SK-N-MC (cell line): Measurements from ENCODE around the gene GTF3C2.

Experiments
- DNase-seq: peaks from one replicate; pipeline ENCODE4 v3.0.0-alpha.2; 2011; ENCODE audit warnings: low read depth, low spot score
- H3K27ac ChIP-seq: fragments of 200-600 bp; sonication (generic); 2 replicates; pipeline ENCODE4 v1.5.1; 2016; ENCODE audit warnings: mixed run types
- H3K36me3 ChIP-seq: fragments of 200-600 bp; sonication (generic); 2 replicates; pipeline ENCODE4 v1.6.1; 2017; ENCODE audit warnings: antibody characterized with exemption, low read length, mixed read lengths; ENCODE audit not compliant: insufficient read depth
- H3K4me3 ChIP-seq: fragments of 200-600 bp; sonication (generic); 2 replicates; pipeline ENCODE4 v1.5.1; 2016
- H3K9ac ChIP-seq: fragments of 200-600 bp; sonication (generic); 2 replicates; pipeline ENCODE4 v1.8.0; 2017; ENCODE audit warnings: mixed run types, mixed read lengths; ENCODE audit not compliant: insufficient read length
- H3K9me3 ChIP-seq: fragments of 200-600 bp; sonication (generic); 2 replicates; pipeline ENCODE4 v1.6.1; 2017; ENCODE audit warnings: low read depth, mild to moderate bottlenecking, antibody characterized with exemption, low read length, moderate library complexity, mixed read lengths
- EZH2 ChIP-seq: fragments of 200-600 bp; sonication (generic); IDR thresholded peaks from one replicate; pipeline ENCODE4 v1.6.1; 2017; ENCODE audit warnings: antibody characterized with exemption
- FOXP2 ChIP-seq: optimal IDR thresholded peaks from 2 replicates; pipeline ENCODE3; 2011; ENCODE audit warnings: mild to moderate bottlenecking, moderate library complexity; ENCODE audit not compliant: insufficient read depth; ENCODE audit errors: extremely low read length, control extremely low read depth
- POLR2AphosphoS5 ChIP-seq: IDR thresholded peaks from 2 replicates; pipeline ENCODE4 v1.6.1; 2012; ENCODE audit warnings: mild to moderate bottlenecking, low read depth, low read length, borderline replicate concordance

The GTF3C2 gene

GRCh38 chr2:27298391-27299080 lies 58.0 kb downstream of the GTF3C2 start:
- Histone ChIP-seq H3K36me3 (no peaks in the 10 kb centered on the region), H3K27ac (no peak overlapping the region), H3K9me3 (no peaks in the 10 kb centered on the region), H3K4me3 (no peak overlapping the region), H3K9ac (no peak overlapping the region)
- DNase-seq = no peak
- TF ChIP-seq FOXP2 = no peak
- no peak for TF ChIP-seq POLR2AphosphoS5
- TF ChIP-seq EZH2 = no peak

GRCh38 chr2:27297195-27297594 lies 59.4 kb downstream of the GTF3C2 start:
- H3K4me3 ChIP-seq = no peak overlapping the region
- H3K27ac ChIP-seq = no peak overlapping the region
- no peak overlapping the region for H3K9ac ChIP-seq
- no peak for DNase-seq
- TF ChIP-seq POLR2AphosphoS5 (no peak), FOXP2 (no peak), EZH2 (no peak)
- no peaks in the 10 kb centered on the region for H3K36me3 ChIP-seq
- H3K9me3 ChIP-seq = no peaks in the 10 kb centered on the region

GRCh38 chr2:27296481-27296880 lies 60.1 kb downstream of the GTF3C2 start:
- H3K9ac ChIP-seq = no peak overlapping the region
- DNase-seq = no peak
- H3K9me3 ChIP-seq = no peaks in the 10 kb centered on the region
- no peak for TF ChIP-seq POLR2AphosphoS5
- no peak for TF ChIP-seq EZH2
- no peak for TF ChIP-seq FOXP2
- no peaks in the 10 kb centered on the region for H3K36me3 ChIP-seq
- H3K27ac ChIP-seq = no peak overlapping the region
- no peak overlapping the region for H3K4me3 ChIP-seq

- H3K4me3 ChIP-seq = no peak overlapping the region
- H3K9ac ChIP-seq = no peak overlapping the region
- no peak for TF ChIP-seq POLR2AphosphoS5
- no peak for TF ChIP-seq EZH2
- no peak for TF ChIP-seq FOXP2
- no peaks in the 10 kb centered on the region for H3K36me3 ChIP-seq
- H3K27ac ChIP-seq = no peak overlapping the region
- H3K9me3 ChIP-seq = no peaks in the 10 kb centered on the region
- DNase-seq = no peak
Observed at GRCh38 chr2:27294928-27295327, 61.6 kb downstream of the GTF3C2 start.

GRCh38 chr2:27291865-27292264 lies 64.7 kb downstream of the GTF3C2 start:
- no peak for DNase-seq

GRCh38 chr2:27290549-27290948 lies 66.0 kb downstream of the GTF3C2 start:
- Histone ChIP-seq H3K27ac (no peak overlapping the region), H3K9me3 (no peaks in the 10 kb centered on the region), H3K36me3 (no peaks in the 10 kb centered on the region), H3K9ac (no peak overlapping the region), H3K4me3 (no peak overlapping the region)
- DNase-seq = no peak
- TF ChIP-seq FOXP2 = no peak

More at GRCh38 chr2:27291865-27292264, 64.7 kb downstream of the GTF3C2 start:
- TF ChIP-seq POLR2AphosphoS5 (no peak), EZH2 (no peak), FOXP2 (no peak)
- Histone ChIP-seq H3K36me3 (no peaks in the 10 kb centered on the region), H3K27ac (no peak overlapping the region), H3K4me3 (no peak overlapping the region), H3K9me3 (no peaks in the 10 kb centered on the region), H3K9ac (no peak overlapping the region)

GRCh38 chr2:27288610-27289009 lies 68.0 kb downstream of the GTF3C2 start:
- H3K27ac ChIP-seq = no peak overlapping the region

GRCh38 chr2:27285481-27285880 lies 71.1 kb downstream of the GTF3C2 start:
- DNase-seq = no peak

More at GRCh38 chr2:27288610-27289009, 68.0 kb downstream of the GTF3C2 start:
- TF ChIP-seq EZH2 = no peak
- no peak for TF ChIP-seq POLR2AphosphoS5
- no peak for TF ChIP-seq FOXP2
- no peaks in the 10 kb centered on the region for H3K9me3 ChIP-seq
- DNase-seq = no peak
- no peak overlapping the region for H3K9ac ChIP-seq
- no peak overlapping the region for H3K4me3 ChIP-seq
- H3K36me3 ChIP-seq = no peaks in the 10 kb centered on the region

GRCh38 chr2:27284996-27285395 lies 71.6 kb downstream of the GTF3C2 start:
- H3K9ac ChIP-seq = no peak overlapping the region
- TF ChIP-seq FOXP2 (no peak), EZH2 (no peak), POLR2AphosphoS5 (no peak)

More at GRCh38 chr2:27285481-27285880, 71.1 kb downstream of the GTF3C2 start:
- H3K9ac ChIP-seq = no peak overlapping the region
- no peaks in the 10 kb centered on the region for H3K9me3 ChIP-seq
- no peaks in the 10 kb centered on the region for H3K36me3 ChIP-seq
- H3K4me3 ChIP-seq = no peak overlapping the region
- TF ChIP-seq FOXP2 = no peak
- H3K27ac ChIP-seq = no peak overlapping the region

More at GRCh38 chr2:27284996-27285395, 71.6 kb downstream of the GTF3C2 start:
- Histone ChIP-seq H3K4me3 (no peak overlapping the region), H3K36me3 (no peaks in the 10 kb centered on the region), H3K9me3 (no peaks in the 10 kb centered on the region), H3K27ac (no peak overlapping the region)
- DNase-seq = no peak
